Astrocyte of the cerebellum (primary cell): ENCODE measurements around the gene LAMP5.

Experiments
- DNase-seq: peaks from one replicate; pipeline ENCODE4 v3.0.0-alpha.2; 2011; ENCODE audit warnings: low read depth
- H3K4me3 ChIP-seq: 2 replicates; pipeline ENCODE4 v1.5.1; 2011; ENCODE audit warnings: mild to moderate bottlenecking, low read depth, low read length, moderate library complexity
- in situ Hi-C: cut with HindIII; loops from 2 replicates; pipeline ENCODE4 v1.10.0; 2017; ENCODE audit warnings: low sequenced_read_pairs
- TF ChIP-seq, protein P1 (sequence below): IDR thresholded peaks from 2 replicates; pipeline ENCODE4 v1.5.1; 2012; ENCODE audit warnings: low read length, low read depth, moderate library complexity, mild to moderate bottlenecking; ENCODE audit errors: missing control alignments

The LAMP5 gene

DNA sequence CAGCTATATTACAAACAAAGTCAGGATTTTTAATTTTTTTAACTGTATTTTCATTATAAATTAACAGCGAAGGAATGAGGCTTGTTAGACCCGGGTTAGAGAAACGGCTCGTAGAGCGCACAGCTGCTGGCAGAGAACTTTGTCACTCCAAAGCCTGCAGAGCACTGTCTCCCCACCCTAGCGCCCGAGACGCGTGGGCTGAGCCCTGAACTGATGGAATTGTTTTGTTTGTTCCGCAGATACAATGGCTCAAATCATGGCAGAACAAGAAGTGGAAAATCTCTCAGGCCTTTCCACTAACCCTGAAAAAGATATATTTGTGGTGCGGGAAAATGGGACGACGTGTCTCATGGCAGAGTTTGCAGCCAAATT, 810 bp downstream of the LAMP5 start:
- no peak overlapping the region for H3K4me3 ChIP-seq
- TF ChIP-seq, protein P1, sequence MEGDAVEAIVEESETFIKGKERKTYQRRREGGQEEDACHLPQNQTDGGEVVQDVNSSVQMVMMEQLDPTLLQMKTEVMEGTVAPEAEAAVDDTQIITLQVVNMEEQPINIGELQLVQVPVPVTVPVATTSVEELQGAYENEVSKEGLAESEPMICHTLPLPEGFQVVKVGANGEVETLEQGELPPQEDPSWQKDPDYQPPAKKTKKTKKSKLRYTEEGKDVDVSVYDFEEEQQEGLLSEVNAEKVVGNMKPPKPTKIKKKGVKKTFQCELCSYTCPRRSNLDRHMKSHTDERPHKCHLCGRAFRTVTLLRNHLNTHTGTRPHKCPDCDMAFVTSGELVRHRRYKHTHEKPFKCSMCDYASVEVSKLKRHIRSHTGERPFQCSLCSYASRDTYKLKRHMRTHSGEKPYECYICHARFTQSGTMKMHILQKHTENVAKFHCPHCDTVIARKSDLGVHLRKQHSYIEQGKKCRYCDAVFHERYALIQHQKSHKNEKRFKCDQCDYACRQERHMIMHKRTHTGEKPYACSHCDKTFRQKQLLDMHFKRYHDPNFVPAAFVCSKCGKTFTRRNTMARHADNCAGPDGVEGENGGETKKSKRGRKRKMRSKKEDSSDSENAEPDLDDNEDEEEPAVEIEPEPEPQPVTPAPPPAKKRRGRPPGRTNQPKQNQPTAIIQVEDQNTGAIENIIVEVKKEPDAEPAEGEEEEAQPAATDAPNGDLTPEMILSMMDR = no peak
- no peak for DNase-seq
- in situ Hi-C loops = no loop called here

DNA sequence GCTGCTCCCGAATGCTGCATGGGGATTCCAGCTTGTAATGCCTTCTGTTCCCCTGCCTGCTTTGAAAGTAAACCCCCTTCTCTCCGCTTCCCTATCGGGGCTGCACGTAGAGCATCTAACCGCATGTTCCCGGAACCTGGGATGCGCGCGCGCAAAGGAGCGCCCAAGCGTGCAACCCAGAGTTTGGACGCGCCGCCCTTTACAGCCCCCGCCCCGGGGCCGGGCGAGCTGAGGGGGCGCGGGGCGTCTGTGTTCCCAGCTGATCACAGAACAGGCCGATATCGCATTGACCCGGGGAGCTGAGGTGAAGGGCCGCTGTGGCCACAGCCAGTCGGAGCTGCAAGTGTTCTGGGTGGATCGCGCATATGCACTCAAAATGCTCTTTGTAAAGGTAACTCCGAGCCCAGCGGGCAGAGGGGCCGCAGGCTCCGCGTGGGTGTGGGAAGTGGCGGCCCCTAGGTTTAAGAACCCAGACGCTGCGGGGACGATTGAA, 1.4 kb downstream of the LAMP5 start:
- TF ChIP-seq, protein P1 = no peak
- in situ Hi-C loops = no loop called here
- no peak for DNase-seq
- H3K4me3 ChIP-seq = peak overlapping the region; percentile 28

DNA sequence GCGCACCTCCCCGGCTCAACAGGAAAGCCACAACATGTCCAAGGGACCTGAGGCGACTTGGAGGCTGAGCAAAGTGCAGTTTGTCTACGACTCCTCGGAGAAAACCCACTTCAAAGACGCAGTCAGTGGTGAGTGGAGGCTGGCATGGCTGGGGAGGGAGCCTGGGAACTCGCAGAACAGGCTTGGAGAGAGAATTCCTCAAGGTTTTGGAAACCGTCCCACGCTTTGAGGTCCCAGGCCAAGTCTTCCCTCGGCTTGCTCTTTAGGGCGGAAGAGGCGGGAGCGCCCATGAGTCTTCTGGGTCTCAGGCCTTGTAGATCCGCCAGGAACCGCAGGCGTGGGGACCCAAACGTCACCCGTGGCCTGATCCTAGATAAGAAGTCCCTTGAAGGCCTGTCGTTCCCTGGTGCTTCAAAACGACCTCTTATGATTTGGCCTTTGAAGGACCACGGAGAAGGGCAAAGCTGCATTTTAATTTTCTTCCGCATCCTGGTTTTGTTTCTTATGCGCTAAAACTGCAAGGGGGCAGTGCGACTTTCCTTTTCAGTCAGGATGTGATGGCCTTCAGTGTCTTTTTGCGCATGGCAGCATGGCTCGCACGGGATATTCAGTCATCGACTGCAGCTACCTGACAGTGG, 2.0 kb downstream of the LAMP5 start:
- peak; percentile 51 for DNase-seq
- in situ Hi-C loops = no loop called here
- TF ChIP-seq, protein P1 = no peak

DNA sequence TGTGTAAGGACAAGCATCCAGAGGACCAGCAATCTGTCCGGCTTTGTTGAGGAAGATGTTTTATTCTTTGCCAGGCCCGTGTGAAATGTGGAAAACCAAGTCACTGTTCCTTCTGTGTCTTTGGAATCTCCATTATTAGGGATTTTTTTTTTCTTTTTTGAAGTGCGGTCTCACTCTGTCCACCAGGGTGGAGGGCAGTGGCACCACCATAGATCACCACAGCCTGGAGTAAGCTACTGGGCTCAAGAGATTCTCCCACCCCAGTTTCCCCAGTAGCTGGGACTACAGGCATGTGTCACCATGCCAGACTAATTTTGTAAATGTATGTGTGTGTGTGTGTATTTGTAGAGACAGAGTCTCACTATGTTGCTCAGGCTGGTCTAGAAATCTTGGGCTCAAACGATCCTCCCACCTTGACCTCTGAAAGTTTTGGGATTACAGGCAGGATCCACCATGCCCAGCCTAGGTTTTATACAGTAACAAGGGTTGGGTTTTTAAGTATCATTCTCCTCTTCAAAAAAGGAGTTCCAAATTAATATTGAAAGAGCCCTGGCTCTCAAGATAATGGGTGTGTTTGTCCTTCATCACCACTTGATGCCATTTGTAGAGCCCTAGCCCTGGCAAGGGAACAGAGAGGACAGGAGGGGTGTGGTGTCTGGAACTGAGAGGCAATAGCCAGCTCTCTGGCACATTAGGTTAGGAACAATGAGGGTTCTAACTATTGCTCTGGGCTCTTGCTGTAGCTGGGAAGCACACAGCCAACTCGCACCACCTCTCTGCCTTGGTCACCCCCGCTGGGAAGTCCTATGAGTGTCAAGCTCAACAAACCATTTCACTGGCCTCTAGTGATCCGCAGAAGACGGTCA, 3.1 kb downstream of the LAMP5 start:
- TF ChIP-seq, protein P1 = peak; percentile 1
- no peak for DNase-seq
- no peak overlapping the region for H3K4me3 ChIP-seq
- in situ Hi-C loops = no loop called here

More for the DNA sequence above, 2.0 kb downstream of the LAMP5 start:
- H3K4me3 ChIP-seq = peak overlapping the region; percentile 28

DNA sequence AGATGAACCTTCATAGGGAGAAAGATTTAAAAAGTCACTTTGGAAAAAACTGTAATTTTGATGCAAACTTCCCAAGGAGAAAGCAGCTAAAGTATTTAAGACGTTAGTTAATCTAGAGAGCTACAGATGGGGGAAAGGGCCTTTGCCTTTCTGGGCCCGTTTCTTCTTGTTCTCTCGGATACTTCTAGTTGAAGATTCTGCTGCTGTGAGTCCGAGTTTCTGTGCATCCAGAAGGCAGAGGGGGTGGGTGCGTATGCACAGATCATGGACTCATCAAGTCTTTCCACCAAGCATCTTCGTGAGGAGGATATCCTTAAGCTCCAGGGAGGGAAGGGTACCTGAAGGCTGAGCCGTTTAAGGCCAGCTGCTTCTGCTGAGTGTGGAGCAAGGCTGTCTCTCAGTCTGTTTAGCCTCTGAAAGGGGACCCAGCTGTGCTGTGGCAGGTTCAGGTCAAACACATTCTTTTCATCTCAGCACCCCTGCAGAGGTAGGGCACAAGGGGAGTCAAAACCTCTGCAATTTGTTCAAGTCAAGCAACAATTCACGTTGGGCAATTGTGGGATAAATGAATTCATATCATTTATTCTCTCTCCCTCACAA, 4.3 kb downstream of the LAMP5 start:
- DNase-seq = no peak
- in situ Hi-C loops = no loop called here
- TF ChIP-seq, protein P1 = no peak
- H3K4me3 ChIP-seq = no peak overlapping the region

DNA sequence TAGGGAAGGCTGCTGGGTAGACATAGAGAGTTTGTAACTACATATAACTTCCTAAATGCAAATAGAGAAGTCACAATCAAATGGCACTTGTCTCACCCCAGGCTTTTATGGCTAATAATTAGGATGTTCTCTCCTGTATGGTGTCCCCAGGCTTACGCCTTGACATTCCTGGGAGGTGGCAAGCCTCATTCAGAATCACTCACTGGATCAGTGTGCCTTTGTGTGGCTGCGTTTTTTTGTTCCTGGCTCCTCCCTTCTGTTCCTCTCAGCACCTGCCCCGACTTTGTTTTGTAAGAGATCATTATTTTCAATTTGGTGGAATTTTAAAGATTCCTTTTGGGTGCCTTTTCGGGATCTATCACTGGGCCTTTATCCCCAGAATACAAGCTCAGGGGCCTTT, 5.7 kb downstream of the LAMP5 start:
- in situ Hi-C loops = loop anchor here (5.0 kb wide), 1 partner anchor 42 kb away; no protein-coding TSS in a partner anchor
- no peak for DNase-seq
- TF ChIP-seq, protein P1 = no peak
- H3K4me3 ChIP-seq = no peak overlapping the region
